GM21723 (cell line): Measurements from ENCODE around the gene HOOK2.
"Not testable (repeated sequence)": the region's sequence is repeated elsewhere in the genome, so short reads cannot be mapped to it uniquely, and the experiment has no call there.

Source experiments
- ATAC-seq: cut with Tn5 transposase; IDR thresholded peaks from one replicate; pipeline ENCODE4 v1.9.1; 2021; ENCODE audit warnings: mild to moderate bottlenecking, moderate library complexity; ENCODE audit not compliant: unreplicated experiment

Gene HOOK2

DNA sequence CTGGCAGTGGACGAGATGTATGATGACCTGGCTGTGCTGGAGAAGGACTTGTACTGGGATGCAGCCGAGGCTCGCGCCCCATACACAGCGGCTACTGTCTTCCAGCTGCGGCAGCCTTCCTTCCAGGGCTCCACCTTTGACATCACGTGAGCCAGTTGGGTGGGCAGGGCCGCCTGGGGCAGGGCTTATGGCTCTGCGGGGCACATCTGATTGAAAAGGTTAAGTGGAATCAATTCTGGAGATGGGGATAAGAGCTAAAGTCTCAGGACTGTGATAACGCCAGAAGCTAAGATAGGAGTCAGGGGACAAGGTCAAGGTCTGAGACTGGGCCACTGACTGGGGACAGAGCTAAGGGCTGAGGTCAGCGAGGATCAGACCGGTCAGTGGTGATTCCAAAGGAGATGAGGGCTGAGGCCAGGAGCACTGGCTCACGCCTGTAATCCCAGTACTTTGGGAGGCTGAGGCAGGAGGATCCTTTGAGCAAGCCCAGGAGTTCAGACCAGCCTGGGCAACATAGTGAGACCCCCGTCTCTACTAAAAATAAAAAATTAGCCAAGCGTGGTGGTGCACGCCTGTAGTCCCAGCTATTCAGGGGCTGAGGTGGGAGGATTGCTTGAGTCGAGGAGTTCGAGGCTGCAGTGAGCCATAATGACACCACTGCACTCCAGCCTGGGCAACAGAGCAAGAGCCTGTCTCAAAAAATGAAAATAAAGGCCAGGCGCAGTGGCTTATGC, 19.0 kb downstream of the HOOK2 start:
- no peak for ATAC-seq

DNA sequence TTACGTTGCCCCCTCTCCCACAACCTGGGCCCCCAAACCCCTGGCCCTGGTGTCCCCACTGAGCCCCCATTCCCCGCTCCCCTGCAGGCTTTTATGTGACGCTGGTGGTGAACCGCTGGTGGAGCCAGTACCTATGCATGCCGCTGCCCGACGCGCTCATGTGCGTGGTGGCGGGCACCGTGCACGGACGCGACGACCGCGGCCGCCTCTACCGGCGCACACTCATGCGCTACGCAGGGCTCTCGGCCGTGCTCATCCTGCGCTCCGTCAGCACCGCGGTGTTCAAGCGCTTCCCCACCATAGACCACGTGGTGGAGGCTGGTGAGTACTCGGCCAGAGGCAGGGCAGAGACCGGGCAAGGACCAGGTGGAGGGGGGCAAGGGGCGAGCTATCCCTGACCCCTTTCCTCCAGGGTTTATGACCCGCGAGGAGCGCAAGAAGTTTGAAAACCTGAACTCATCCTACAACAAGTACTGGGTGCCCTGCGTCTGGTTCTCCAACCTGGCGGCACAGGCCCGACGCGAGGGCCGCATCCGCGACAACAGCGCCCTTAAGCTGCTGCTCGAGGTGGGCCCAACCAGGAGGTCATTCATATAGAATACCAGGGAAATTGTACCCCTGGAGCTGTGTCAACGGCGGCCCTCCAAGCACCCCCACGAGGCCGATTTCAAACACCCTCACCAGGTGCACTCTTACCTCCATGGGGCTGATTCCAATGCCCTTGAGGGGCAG, 20.7 kb downstream of the HOOK2 start:
- ATAC-seq = no peak

DNA sequence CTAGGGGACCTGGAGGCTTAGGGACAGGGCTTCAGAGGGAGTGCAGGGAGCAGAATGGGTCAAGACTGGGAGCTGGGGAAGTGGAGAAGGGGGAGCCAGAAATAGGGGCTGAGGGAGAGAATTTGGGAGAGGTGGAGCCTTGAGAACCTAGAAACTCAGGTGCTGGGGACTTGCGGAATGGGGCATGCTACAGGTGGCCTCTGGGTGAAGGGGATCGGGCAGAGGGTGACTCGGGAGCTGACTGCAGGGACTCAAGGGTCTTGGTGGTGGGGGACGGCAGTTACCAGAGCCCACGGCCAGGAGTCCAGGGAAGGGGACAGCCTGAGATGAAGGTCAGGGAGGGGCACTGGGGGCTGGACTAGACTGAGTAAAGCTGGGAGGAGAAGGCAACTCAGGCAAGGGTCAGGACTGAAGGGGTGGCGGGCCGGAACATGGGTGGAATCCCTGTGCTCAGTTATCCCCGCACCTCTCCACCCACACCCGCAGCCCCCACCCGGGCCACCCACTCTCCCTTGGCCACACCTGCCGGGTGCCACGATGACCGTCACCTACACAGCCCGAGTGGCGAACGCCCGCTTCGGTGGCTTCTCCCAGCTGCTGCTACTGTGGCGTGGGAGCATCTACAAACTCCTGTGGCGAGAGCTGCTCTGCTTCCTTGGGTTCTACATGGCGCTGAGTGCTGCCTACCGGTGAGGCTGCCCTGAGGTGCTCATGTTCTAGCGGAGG, 23.1 kb downstream of the HOOK2 start:
- ATAC-seq = no peak

DNA sequence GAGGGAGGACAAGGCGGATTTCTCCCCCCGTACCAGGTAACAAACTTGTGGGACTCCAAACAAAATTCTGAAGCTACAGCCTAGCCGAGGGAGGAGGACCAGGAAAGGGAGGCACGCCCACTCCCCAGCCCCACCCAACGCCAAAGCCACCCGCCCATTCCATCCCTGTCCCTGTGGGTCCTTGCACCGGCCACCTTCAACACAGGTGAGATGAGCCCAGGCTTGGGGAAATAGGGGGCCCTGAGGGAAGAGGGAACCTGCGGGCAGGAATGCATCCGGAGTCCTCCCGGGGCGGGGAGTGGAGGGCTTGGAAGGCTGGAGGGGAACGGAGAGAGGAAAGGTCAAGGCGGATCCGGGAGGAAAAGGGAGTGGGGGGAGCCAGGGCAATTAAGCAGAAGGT, 23.7 kb downstream of the HOOK2 start, which contains the start of gene BEST2:
Gene BEST2, plus strand, starts transcription at position 157 of the 400 bp plus-strand sequence. CDS start 802 bp downstream, outside the sequence.
- no peak for ATAC-seq

DNA sequence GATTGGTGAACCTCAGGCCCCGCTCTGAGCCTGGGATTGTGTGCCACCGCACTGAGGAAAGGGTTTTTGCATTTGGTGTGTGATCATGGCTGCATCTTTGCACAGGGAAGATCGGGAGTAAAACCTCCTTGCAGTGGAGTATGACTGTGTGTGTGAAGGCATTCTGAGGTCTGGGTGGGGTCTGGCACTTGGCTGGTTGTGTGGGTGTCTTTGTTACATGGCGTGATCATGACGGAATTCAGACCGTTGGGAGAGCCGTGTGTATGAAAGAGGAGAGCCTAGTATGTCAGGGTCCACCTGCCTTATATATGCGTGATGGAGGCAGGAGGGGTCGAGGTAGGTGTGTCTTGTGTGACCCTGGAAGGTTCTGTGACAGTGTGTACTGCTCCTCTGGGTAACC, 24.5 kb downstream of the HOOK2 start:
- ATAC-seq = no peak

DNA sequence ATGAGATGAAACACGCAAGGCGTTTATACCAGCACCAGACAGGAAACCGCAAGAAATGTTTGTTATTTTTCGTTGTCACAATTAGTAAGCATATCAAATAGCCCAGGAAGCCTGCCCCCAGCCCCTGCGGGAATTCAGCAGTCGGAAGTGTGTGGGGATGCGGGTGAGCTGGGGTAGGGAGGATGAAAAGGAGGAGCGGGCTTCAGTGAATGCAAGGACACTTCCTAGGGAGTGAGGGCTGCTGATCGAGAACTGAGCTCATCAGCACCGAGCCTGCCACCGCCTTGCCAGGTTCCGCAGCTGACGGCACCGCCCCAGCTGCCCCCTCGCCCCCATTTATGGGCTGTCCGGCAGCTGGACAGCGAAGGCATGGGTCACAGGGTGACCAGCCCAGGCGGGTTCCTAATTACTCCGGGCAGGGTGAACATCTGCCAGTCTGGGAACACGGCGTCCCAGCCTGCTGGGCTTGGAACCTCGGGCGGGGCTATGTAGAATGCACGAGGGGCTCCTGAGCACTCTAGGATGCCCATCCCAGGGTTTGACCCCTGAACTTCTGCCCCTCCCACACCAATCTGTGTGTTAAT, 25.3 kb downstream of the HOOK2 start:
- ATAC-seq = no peak

DNA sequence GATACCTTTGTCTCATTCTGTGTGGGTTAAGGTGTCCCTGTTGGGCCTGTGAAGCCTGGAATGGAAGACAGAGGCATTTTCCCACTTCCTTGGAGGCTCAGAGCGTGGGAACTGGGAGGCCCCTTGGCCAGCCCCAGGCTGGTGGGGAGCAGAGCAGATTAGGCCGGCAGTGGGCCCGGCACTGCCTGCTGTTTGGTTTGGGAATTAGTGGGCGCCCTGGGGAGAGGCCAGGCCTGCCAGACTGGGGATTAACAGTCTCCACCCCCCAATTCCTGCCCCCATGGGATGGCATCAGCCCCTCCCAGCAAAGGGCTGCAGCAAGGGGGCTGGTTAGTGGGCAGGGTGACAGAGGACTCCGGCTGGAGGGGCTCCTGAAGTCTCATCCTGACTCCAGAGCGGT, 26.9 kb downstream of the HOOK2 start:
- no peak for ATAC-seq

DNA sequence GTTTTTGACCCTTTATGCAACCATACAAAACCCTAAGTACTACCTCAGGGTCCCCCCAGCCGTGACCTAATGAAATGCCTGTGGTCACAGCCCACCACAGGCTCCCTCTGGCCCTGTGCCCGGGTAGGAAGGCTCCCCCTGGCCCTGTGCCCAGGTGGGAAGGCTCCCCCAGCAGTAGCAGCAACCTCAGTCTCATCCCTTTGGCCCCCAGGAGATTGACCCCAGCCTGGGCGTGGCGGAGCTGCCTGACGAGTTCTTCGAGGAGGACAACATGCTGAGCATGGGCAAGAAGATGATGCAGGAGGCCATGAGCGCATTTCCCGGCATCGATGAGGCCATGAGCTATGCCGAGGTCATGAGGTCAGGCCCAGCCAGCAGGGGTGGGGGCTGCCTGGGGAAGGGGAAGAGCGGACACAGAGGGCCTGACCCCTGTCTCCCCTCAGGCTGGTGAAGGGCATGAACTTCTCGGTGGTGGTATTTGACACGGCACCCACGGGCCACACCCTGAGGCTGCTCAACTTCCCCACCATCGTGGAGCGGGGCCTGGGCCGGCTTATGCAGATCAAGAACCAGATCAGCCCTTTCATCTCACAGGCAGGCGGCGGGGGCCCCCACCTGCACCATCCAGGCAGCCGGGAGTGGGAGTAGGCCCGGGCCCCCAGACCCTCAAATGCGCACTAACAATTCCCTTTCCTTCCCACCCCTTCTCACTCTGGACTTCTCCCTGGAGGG, 30.0 kb downstream of the HOOK2 start:
- no peak for ATAC-seq

DNA sequence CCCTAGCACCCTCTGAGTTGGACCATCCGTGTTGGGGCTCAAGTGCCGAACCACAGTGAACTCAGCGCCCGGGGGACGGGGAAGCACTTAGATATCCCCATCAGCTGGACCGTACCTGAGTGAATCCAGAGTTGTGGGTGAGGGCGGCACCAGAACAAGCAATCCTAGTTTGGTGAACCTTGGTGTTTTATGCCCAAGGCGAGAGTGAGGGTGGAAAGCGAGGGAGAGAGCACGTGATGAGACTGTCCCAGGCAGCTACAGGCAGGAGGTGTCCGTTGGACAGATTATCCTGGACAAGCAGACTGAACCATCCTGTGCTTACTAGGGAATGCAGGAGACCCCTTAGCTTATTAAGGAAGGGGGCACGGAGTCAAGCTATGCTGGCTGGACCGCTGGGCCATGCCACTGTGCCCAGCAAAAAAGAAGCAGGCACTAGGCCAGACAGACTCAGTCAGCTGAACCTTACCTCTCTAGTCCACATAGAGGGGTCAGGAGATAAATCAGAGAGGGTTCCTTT, 37.5 kb downstream of the HOOK2 start:
- no peak for ATAC-seq

DNA sequence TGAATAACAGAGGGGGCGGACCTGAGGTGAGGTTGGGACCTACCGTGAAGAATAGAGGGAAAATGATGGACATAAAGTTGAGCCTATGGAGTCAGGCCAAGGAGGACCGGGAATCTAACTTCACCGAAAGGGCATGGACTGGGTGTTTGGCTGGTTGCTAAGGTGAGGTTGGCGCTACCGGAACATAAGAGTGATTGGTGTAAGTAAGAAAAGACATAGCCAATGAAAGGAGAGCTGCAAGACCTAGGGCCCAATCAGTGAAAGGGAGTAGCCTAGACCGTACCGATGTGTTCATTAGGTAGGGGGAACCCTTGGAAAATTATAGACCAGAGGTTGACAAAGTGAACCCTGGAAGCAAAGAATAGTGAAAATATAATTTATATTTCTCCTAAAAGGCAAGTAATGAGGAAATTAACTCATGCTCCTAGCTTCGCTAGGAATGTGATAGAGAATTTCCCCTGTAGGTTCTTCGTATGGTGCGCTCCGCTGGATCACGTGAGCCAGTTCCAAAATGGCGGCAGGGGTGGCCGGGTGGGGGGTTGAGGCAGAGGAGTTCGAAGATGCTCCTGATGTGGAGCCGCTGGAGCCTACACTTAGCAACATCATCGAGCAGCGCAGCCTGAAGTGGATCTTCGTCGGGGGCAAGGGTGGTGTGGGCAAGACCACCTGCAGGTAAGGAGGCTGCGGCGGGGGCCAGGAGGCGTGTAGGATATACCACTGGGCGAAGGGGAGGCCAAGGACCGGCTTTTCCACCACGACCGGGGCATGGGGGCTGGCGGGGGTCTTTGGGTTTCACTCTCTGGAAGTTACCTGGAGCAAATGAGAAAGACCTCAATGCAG, 38.1 kb downstream of the HOOK2 start, which contains the start of gene GET3:
Gene GET3, plus strand, starts transcription at position 503 of the 840 bp plus-strand sequence. Its CDS starts 9 bp downstream, at position 512.
- ATAC-seq = peak; percentile 78

DNA sequence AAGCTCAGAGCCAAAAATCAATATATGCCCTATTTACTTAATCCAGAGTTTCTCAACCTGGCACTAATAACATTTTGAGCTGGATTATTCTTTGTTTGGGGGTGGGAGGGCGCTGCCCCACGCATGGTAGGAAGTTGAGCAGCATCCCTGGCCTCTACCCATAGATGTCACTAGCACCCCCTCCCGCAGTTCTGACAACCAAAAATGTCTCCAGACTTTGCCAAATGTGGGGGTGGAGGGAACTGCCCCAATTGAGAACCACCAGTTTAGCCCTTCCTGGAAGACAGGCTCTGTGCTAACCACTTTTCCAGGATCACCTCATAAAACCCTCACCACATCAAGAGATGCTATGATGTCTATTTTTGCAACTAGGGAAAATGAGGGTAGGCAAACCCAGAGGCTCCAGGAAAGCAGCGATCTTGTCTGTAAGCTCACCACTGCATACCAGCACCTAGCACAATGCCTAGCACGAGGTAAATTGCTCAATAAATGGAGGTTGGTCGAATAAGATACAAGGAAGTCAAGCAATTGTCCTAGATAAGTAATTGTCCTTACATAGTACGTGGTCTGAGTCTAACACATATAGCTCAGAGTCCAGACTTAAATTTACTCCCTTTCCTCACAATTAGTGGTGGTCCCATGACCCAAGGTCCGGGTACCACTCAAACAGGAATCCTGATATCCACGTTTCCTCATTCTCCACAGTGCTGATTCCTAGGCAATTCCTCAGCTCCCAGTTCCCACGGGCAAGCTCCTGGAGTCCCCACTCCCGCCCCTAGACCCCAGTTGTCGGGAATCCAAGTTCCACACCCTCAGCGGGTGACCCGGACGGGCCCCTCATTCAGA, 41.8 kb downstream of the HOOK2 start:
- no peak for ATAC-seq

DNA sequence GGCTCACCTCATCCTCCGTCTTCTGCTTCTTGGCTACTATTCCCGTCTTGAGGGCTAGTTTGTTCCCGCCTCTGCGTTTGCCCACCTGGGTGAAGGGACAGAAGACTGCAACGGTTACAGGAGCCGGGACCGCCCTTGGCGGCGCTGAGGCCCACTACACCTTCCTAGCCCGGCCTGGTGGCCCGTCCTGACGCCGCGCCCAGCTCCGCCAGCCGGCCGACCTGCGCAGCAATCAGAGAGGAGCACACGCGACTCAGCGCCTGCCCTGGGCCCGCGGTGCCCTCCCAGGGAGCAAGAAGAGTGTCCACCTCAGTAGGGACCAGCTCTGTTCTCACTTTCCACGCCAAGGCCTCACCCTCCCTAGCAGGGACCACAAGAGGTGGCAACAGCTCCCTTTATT, 44.0 kb downstream of the HOOK2 start:
- no peak for ATAC-seq

DNA sequence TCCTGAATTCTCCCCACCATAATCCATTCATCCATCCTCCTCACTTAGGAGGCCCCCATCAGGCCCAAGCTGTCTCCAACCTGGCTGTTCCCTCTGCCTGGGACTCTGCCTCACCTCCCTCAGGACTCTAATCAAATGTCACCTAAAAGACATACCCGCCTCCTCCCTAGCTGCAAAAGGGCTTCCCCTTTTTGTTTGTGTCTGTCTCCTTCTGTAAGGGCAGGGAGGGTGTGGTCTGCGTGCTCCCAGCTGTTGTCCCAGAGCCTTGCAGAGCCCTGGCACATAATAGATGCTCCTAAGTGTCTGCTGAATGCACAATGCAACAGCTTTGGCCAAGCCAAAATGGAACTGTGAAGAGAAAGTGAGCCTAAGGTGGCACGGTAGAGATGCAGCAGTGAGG, 45.3 kb downstream of the HOOK2 start:
- ATAC-seq = no peak

DNA sequence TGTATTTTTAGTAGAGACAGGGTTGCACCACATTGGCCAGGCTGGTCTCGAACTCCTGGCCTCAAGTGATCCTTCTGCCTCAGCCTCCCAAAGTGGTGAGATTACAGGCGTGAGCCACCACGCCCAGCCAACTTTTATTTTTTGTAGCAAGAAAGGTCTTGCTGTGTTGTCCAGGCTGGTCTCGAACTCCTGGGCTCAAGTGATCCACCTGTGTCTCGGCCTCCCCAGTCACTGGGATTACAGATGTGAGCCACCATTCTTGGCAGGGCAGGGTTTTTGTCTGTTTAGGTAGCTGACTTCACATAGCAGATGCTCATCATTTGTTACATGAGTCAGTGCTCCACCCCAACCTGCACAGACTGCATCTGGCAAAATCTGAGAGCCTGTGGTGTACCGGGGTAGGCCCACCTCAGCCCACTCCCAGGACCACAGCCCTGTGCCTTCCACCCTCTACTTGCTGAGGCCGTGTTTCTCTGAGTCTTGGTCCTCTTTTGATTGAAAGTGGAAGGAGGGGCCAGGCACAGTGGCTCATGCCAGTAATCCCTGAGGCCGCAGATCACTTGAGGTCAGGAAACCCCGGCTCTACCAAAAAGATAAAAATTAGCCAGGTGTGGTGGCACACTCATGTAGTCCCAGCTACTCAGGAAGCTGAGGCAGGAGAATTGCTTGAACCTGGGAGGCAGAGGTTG, 47.5 kb downstream of the HOOK2 start:
- no peak for ATAC-seq

DNA sequence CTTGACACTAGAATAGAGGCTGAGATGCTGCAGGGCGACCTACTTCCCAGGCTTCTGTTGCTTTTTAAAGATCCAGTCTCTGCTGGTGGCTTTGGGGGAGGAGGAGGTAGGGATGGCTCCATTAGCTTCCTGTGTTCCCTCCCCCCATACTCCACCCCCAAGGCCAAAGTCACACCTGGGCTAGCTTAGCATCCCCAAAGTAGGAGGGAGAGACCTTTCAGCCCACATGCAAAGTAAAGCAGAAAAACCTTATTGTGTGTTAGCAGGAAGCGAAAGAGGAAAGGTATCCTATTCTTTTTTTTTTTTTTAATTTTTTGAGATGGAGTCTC, 48.4 kb downstream of the HOOK2 start:
- no peak for ATAC-seq

DNA sequence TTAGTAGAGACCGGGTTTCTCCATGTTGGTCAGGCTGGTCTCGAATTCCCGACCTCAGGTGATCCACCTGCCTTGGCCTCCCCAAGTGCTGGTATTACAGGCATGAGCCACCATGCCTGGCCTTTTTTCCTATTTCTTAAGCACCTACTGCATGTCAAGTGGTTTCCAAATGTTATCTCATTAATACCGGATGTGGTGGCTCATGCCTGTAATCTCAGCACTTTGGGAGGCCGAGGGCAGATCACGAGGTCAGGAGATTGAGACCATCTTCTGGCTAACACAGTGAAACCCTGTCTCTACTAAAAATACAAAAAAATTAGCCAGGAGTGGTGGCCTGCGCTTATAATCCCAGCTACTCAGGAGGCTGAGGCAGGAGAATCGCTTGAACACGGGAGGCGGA, 49.7 kb downstream of the HOOK2 start:
- ATAC-seq = not testable (repeated sequence)

DNA sequence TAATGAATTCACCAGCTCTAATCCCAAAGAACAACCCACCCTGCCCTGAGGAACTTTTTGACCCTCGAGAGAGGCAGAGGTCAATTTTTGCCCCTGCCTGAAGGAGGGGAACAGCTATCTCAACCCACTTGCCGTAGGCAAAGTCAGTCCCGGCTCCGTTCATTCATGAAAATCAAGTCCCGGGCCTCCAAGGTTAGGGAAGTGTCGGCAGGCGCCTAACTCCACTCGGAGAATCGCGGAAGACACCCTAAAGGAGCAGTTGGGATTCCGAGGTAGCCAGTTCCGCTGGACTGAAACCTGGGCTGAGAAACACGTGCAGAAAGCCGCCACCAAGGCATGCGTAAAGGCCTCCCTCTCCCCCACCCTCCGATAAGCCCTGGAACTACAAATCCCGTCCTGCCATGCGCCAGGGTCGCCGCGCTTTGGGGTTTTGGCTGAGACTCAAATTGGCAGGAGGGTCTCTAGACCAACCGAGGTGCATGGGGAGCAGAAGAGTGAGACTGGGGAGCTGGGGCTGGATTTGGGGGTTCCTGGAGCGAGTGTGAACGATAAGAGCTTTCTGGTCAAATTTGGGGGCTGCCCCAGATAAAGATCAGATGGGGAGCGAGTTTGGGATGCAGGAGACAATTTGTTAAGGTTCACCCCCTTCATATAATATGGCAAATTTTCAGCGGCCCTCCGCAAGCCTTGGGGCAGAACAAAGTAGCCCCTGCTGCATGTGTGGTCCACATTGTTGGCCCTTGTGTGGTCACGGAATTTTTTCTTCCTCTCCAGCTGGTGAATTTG, 51.5 kb downstream of the HOOK2 start, which contains the start of gene TNPO2:
Gene TNPO2, minus strand, starts transcription at position 292 of the 786 bp plus-strand sequence. CDS start 2,955 bp downstream, outside the sequence.
- no peak for ATAC-seq
